ENCODE data around the gene HOXC4.

GRCh38 chr12:54040148-54040494 lies 13.5 kb upstream of the HOXC4 start:
- no peak for TF ChIP-seq REST (IDR thresholded peaks at IDR 0.05; ENCODE audit: borderline replicate concordance)
- TF ChIP-seq CTCF (IDR thresholded peaks at IDR 0.05; ENCODE audit: poor library complexity, severe bottlenecking), result no peak
